VCaP (cell line): Measurements from ENCODE around the gene RAB11FIP5.
"Not testable (repeated sequence)": the region's sequence is repeated elsewhere in the genome, so short reads cannot be mapped to it uniquely, and the experiment has no call there.

ENCODE experiments used
- H3K27ac ChIP-seq: fragments of 450-650 bp; 2 replicates; pipeline ENCODE4 v1.5.1; 2017
- CTCF ChIP-seq: fragments of 450-650 bp; conservative IDR thresholded peaks from 2 replicates; pipeline ENCODE4 v1.5.1; 2017; ENCODE audit warnings: mild to moderate bottlenecking, moderate library complexity

RAB11FIP5 gene

GRCh38 chr2:73069041-73069854 is 43.5 kb downstream of the RAB11FIP5 start:
- no peak for TF ChIP-seq CTCF
- peak overlapping the region; percentile 82 for H3K27ac ChIP-seq

DNA sequence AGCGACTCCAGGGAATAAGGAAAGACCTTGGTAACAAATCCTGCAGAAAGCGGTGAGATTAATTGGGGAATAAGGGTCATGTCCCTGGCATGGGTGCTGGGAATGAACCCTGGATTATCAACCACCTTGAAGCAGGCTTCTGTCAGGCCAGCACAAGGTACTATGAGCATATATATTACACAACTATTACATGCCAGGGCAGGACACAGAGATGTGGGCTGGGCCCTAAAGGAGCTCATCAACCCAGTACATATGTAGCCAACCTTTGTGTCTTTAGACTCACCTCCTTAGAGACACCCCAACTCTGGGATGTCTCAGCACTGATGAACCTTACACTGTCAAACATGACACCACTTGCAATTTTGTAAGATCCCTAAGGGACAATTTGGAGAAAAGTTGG is 44.6 kb downstream of the RAB11FIP5 start:
- H3K27ac ChIP-seq: no peak overlapping the region
- TF ChIP-seq CTCF: no peak

GRCh38 chr2:73067043-73067442 is 45.7 kb downstream of the RAB11FIP5 start:
- no peak overlapping the region for H3K27ac ChIP-seq
- no peak for TF ChIP-seq CTCF

DNA sequence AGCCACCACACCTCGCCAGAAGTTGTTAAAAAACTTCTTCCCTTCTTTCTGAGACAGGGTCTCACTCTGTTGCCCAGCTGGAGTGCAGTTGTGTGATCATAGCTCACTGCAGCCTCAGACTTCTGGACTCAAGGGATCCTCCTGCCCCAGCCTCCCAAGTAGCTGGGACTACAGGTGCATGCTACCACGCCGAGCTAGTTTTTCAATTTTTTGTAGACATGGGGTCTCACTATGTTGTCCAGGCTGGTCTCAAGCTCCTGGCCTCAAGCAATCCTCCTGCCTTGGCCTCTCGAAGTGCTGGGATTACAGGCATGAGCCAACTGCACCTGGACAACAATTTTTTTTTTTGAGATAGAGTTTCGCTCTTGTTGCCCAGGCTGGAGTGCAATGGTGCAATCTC is 47.7 kb downstream of the RAB11FIP5 start:
- H3K27ac ChIP-seq: not testable (repeated sequence)

DNA sequence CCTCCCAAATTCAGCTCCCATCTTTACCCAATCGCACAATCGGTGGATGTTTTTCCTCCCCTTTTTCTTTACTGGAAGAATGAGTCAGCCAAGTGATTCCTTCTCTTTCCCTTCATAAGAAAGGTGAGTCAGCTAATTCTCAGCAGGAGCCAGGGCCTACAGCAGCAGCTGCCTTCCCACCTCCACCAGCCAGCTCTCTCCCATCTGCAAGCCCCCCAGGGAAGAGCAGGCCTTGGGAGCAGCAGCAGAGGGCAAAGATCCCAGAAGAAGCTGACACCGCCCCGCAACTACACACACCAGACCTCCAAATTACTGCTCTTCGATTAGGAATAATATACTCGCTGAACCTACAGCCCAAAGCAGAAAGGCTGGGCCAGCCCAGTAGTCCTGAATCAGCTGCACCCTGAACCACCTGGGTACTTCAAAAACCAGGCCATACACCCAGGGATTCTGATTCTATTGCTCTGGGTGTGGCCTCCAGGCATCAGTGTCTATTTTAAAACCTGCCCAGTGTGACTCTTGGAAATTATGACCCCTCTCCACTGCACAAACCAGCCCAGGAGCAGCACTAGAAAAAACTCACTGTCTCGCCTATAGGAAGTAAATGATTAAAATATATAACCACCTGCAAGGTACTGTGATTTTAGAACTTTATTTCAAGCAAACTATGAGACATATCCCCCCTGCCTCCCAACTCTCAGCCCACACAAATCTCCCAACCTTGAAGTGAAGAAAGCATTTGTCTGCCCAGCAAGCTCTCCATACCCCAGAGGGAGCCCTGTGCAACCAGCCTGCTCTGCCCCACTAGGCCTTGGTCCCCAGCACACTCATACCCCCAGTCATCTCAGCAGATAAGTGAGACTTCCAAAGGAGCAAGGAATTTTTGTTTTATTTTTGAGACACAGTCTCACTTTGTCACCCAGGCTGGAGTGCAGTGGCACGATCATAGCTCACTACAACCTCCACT is 48.6 kb downstream of the RAB11FIP5 start:
- H3K27ac ChIP-seq: no peak overlapping the region
- no peak for TF ChIP-seq CTCF

DNA sequence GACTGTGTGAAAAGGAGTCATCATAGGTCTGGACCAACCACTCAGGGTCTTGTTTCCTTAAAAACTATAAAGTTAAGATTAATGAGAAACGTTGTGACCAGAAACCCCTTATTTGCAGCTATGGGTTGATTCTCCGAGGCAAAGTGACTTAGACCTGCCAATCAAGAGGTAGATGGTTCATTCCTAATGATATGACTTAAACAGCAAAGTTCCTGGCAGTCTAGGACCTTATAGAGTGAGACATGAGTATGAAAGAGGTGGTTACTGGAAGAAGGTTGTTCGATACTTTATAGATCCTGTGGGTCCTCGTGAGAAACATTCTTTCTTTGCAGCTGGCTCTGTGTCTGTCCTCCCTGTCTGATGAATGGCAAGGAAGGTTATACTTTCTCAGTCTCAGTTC is 49.3 kb downstream of the RAB11FIP5 start:
- no peak for TF ChIP-seq CTCF
- no peak overlapping the region for H3K27ac ChIP-seq

DNA sequence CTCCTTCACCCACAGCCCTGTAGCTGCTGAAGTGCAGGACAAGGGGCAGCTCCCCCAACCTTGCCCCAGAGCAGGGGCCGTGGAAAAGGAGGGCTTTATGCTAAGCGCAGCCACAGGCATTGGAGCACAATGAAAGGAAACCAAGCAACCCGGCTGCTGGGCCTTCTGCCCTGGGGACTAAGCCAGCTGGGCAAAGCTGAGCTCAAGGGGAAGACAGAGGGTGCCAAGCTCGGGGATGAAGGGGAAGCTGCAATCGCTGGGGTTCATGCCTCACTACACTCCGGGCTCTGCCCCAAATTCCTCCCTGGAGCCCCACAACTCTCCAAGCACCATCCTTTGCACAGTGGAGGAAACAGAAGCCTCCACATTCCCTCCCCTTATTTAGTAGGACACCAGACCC is 53.6 kb downstream of the RAB11FIP5 start:
- no peak overlapping the region for H3K27ac ChIP-seq
- TF ChIP-seq CTCF: no peak

DNA sequence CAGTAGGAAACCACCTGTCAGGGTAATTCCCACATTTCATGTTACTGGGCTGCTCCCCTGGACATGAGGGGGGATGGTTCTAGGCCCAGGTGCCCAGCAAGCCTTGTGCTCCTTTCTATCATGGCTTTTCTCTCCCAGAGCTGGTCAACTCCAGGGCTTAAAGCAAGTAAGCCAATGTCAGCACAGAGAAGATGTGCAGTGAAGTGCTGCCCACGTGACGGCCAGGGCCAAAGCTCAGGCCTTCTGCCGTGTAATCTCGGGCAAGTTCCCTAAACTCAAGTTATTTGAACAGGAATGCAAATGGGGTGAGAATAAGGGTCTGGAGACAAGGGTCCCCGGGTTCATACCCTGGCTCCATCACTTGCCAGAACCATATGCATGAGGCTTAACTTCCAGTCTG is 57.8 kb downstream of the RAB11FIP5 start:
- TF ChIP-seq CTCF: no peak
- H3K27ac ChIP-seq: no peak overlapping the region
